CD14-positive monocyte (primary cell): ENCODE data around the gene GCC2. TPM values are rescaled to one million over a fixed set of nuclear protein-coding genes. Genes with fewer than 3 reads are reported as not detected.

Experiments
- DNase-seq, 3 donors: peaks; one replicate each; pipeline ENCODE4 v3.0.0-alpha.2; 2011 to 2022
- H2AFZ ChIP-seq: 2 replicates; pipeline ENCODE4 v1.6.0; 2012; ENCODE audit warnings: mild to moderate bottlenecking, low read depth, low read length, inconsistent platforms; ENCODE audit not compliant: insufficient read depth, poor library complexity, severe bottlenecking
- H3K27ac ChIP-seq, 2 donors: 1 replicate in 1 of 2; 2 replicates in 1 of 2; pipeline ENCODE4 v1.5.1; 2012 to 2013; ENCODE audit warnings: low read length in 2 of 2, control low read depth in 1 of 2, inconsistent platforms in 1 of 2, low read depth in 1 of 2, mild to moderate bottlenecking in 1 of 2
- H3K27me3 ChIP-seq, 2 donors: one replicate each; pipeline versions ENCODE4 v1.6.0 to v1.6.1; 2011 to 2013; ENCODE audit warnings: low read length in 2 of 2; ENCODE audit not compliant: control insufficient read depth in 2 of 2, insufficient read depth in 2 of 2
- H3K36me3 ChIP-seq, 2 donors: replicated peaks in 1 of 2; 1 replicate in 1 of 2; 2 replicates in 1 of 2; pipeline versions ENCODE4 v1.5.1 to v1.6.1; 2012 to 2013; ENCODE audit warnings: low read length in 2 of 2, control low read depth in 1 of 2, inconsistent platforms in 1 of 2, mild to moderate bottlenecking in 1 of 2; ENCODE audit not compliant: insufficient read depth in 2 of 2, control insufficient read depth in 1 of 2
- H3K4me1 ChIP-seq, 2 donors: 1 replicate in 1 of 2; 2 replicates in 1 of 2; pipeline versions ENCODE4 v1.5.1 to v1.6.1; 2012 to 2013; ENCODE audit warnings: low read length in 2 of 2, control low read depth in 1 of 2, inconsistent platforms in 1 of 2, mild to moderate bottlenecking in 1 of 2, moderate library complexity in 1 of 2; ENCODE audit not compliant: insufficient read depth in 2 of 2, control insufficient read depth in 1 of 2
- H3K4me2 ChIP-seq: replicated peaks from 2 replicates; pipeline ENCODE3; 2012; ENCODE audit warnings: low read length, moderate library complexity, mild to moderate bottlenecking; ENCODE audit not compliant: poor library complexity, severe bottlenecking; ENCODE audit errors: extremely low read depth
- H3K4me3 ChIP-seq, 3 experiments: fragments of 200-600 bp in 1 of 3; sonication (generic) in 1 of 3; replicated peaks in 1 of 3; 1 replicate in 2 of 3; 2 replicates in 1 of 3; pipeline ENCODE4 v1.5.1; 2011 to 2013; ENCODE audit warnings: low read length in 3 of 3, mild to moderate bottlenecking in 3 of 3, control low read depth in 2 of 3, low read depth in 2 of 3, inconsistent platforms in 1 of 3, moderate library complexity in 1 of 3
- H3K79me2 ChIP-seq: 2 replicates; pipeline ENCODE4 v1.6.0; 2012; ENCODE audit warnings: mild to moderate bottlenecking, control low read depth, inconsistent platforms, low read length, moderate library complexity; ENCODE audit not compliant: insufficient read depth
- H3K9ac ChIP-seq: 2 replicates; pipeline ENCODE4 v1.6.0; 2017; ENCODE audit warnings: low read length, mild to moderate bottlenecking; ENCODE audit not compliant: insufficient read depth, poor library complexity, severe bottlenecking
- H3K9me3 ChIP-seq, 2 donors: replicated peaks in 1 of 2; 1 replicate in 1 of 2; 2 replicates in 1 of 2; pipeline versions ENCODE4 v1.5.1 to v1.6.1; 2012 to 2013; ENCODE audit warnings: low read length in 2 of 2, control low read depth in 1 of 2; ENCODE audit not compliant: control insufficient read depth in 1 of 2, insufficient read depth in 1 of 2
- H4K20me1 ChIP-seq: 2 replicates; pipeline ENCODE4 v1.6.0; 2012; ENCODE audit warnings: mild to moderate bottlenecking, low read length, control low read depth, moderate library complexity; ENCODE audit not compliant: insufficient read depth
- H3K27ac Mint-ChIP-seq, 7 donors: one replicate each; pipeline ENCODE4 v1.8.0; 2020; ENCODE audit warnings: mild to moderate bottlenecking in 7 of 7, mixed read lengths in 7 of 7, moderate library complexity in 6 of 7, inconsistent platforms in 2 of 7
- H3K27me3 Mint-ChIP-seq, 3 donors: one replicate each; pipeline ENCODE4 v1.8.0; 2021 to 2022; ENCODE audit warnings: low read depth in 3 of 3, mild to moderate bottlenecking in 3 of 3, mixed read lengths in 3 of 3, moderate library complexity in 3 of 3, inconsistent platforms in 1 of 3
- H3K36me3 Mint-ChIP-seq, 2 donors: one replicate each; pipeline ENCODE4 v1.8.0; 2020; ENCODE audit warnings: mixed read lengths in 2 of 2, inconsistent platforms in 1 of 2, mild to moderate bottlenecking in 1 of 2
- H3K4me1 Mint-ChIP-seq: one replicate; pipeline ENCODE4 v1.8.0; 2020; ENCODE audit warnings: mild to moderate bottlenecking, mixed read lengths
- H3K4me3 Mint-ChIP-seq, 2 donors: one replicate each; pipeline ENCODE4 v1.8.0; 2020; ENCODE audit warnings: mild to moderate bottlenecking in 2 of 2, mixed read lengths in 2 of 2, moderate library complexity in 1 of 2
- H3K9me3 Mint-ChIP-seq, 7 donors: one replicate each; pipeline ENCODE4 v1.8.0; 2020 to 2022; ENCODE audit warnings: mixed read lengths in 7 of 7, mild to moderate bottlenecking in 6 of 7, moderate library complexity in 6 of 7, inconsistent platforms in 2 of 7
- WGBS: methylation state at CpG from one replicate; pipeline ENCODE4 v1.1.5; 2013; ENCODE audit warnings: missing lambda C conversion rate; ENCODE audit not compliant: insufficient coverage; 5-methylcytosine and 5-hydroxymethylcytosine counted together
- intact Hi-C, 2 donors: fragments of 100-400 bp; cut with micrococcal nuclease; formaldehyde crosslinking; loops; one replicate each; pipeline versions ENCODE4 v1.15.0 to v1.15.1; 2023
- polyA plus RNA-seq, 3 donors: library from polyadenylated mRNA; depleted of rRNA in 1 of 3; unstranded in 2 of 3; stranded (reverse) in 1 of 3; fragments of 300-500 nt in 2 of 3; fragments of >200 nt in 1 of 3; fragmentation: Illumina TruSeq in 2 of 3; gene quantifications; 1 replicate in 2 of 3; 2 replicates in 1 of 3; pipeline ENCODE4 v1.2.3, GENCODE V29; 2012 to 2021
- TF ChIP-seq, protein P1 (sequence below): fragments of 200-600 bp; IDR thresholded peaks from one replicate; pipeline ENCODE4 v1.8.0; 2022; ENCODE audit warnings: antibody characterized with exemption, mild to moderate bottlenecking

GCC2 gene
- polyA plus RNA-seq, 3 donors, result 6.0 to 13.7 (median 6.6) TPM

DNA sequence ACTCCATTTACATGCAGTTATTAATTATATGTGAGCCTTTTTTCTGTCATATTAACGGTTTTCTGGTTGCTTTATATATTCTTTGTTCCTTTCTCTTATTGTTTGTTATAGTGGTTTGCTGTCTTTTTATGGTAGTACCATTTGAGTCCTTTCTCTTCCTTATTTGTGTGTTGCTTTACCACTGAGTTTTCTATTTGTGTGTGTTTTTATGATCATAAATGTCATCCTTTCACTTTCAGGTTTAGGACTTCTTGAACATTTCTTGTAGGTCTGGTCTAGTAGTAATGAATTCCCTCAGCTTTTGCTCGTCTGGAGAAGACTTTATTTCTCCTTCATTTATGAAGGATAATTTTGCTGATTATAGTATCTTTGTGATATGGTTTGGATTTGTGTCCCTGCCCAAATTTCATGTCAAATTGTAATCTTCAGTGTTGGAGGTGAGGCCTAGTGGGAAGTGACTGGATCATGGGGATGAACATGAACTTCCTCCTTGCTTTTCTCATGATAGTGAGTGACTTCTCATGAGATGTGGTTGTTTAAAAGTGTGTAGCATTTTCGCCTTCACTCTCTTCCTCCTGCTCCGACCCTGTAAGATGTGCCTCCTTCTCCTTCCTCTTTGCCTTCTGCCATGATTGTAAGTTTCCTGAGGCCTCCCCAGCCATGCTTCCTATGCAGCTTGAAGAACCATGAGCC is 11.5 kb downstream of the GCC2 start:
- H3K27ac Mint-ChIP-seq, result peak overlapping the region in 5 of 7 donors; percentile 15 to 79 (median 43)
- WGBS, result no CpG with 5 or more reads among the region's 4 CpGs

DNA sequence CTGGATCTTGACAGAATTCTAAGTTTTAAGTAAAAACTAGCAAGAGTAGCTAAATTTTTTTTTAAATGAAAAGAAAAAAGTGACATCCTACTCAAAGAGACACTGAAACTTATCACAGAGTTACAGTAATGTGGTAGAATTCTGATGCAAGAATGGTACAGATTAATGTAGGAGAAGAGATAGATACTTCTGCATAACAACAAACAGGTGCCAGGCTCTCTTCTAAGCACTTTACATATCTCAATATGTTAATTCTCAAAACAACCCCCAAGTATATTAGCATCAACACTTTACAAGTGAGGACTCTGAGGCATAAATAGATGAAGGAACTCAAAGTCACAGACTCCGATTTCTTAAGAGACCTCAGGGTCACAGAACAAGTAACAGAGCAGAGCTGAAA is 28.1 kb downstream of the GCC2 start:
- no peaks in the 10 kb centered on the region for H3K4me1 ChIP-seq
- no peaks in the 10 kb centered on the region for H3K27me3 ChIP-seq
- no peak overlapping the region for H3K4me3 ChIP-seq
- H3K27ac ChIP-seq, result no peak overlapping the region
- no peak overlapping the region for H3K27ac Mint-ChIP-seq
- no peaks in the 10 kb centered on the region for H3K9me3 ChIP-seq
- no peaks in the 10 kb centered on the region for H3K4me1 Mint-ChIP-seq
- H4K20me1 ChIP-seq, result no peaks in the 10 kb centered on the region
- peaks cover 68 to 89% of the 10 kb centered on the region in 2 donors for H3K36me3 Mint-ChIP-seq
- no peaks in the 10 kb centered on the region for H3K9me3 Mint-ChIP-seq
- H3K9ac ChIP-seq, result no peak overlapping the region
- no peak overlapping the region for H3K4me3 Mint-ChIP-seq
- H3K79me2 ChIP-seq, result no peaks in the 10 kb centered on the region
- no peak for DNase-seq
- WGBS, result no CpG with 5 or more reads among the region's 1 CpG
- H3K36me3 ChIP-seq, result peaks cover 61 to 98% of the 10 kb centered on the region in 2 donors
- H3K4me2 ChIP-seq, result no peak overlapping the region
- peaks cover 0 to 2% (median 1%) of the 10 kb centered on the region in 3 donors for H3K27me3 Mint-ChIP-seq
- no peak overlapping the region for H2AFZ ChIP-seq
- TF ChIP-seq, protein P1, sequence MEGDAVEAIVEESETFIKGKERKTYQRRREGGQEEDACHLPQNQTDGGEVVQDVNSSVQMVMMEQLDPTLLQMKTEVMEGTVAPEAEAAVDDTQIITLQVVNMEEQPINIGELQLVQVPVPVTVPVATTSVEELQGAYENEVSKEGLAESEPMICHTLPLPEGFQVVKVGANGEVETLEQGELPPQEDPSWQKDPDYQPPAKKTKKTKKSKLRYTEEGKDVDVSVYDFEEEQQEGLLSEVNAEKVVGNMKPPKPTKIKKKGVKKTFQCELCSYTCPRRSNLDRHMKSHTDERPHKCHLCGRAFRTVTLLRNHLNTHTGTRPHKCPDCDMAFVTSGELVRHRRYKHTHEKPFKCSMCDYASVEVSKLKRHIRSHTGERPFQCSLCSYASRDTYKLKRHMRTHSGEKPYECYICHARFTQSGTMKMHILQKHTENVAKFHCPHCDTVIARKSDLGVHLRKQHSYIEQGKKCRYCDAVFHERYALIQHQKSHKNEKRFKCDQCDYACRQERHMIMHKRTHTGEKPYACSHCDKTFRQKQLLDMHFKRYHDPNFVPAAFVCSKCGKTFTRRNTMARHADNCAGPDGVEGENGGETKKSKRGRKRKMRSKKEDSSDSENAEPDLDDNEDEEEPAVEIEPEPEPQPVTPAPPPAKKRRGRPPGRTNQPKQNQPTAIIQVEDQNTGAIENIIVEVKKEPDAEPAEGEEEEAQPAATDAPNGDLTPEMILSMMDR, result no peak
- intact Hi-C loops, result no loop called here

More for the DNA sequence above, 11.5 kb downstream of the GCC2 start:
- Mint-ChIP-seq H3K4me3 (no peak overlapping the region), H3K4me1 (peaks cover 5% of the 10 kb centered on the region), H3K27me3 (no peaks in the 10 kb centered on the region), H3K36me3 (peaks cover 78 to 91% of the 10 kb centered on the region in 2 donors), H3K9me3 (peaks cover 21 to 48% (median 35%) of the 10 kb centered on the region in 7 donors)
- no peaks in the 10 kb centered on the region for H3K4me1 ChIP-seq
- H2AFZ ChIP-seq, result no peak overlapping the region
- H3K4me3 ChIP-seq, result no peak overlapping the region
- H3K27me3 ChIP-seq, result no peaks in the 10 kb centered on the region
- H4K20me1 ChIP-seq, result peaks cover 9% of the 10 kb centered on the region
- peaks cover 24 to 25% of the 10 kb centered on the region in 2 donors for H3K9me3 ChIP-seq
- peaks cover 71 to 91% of the 10 kb centered on the region in 2 donors for H3K36me3 ChIP-seq
- TF ChIP-seq, protein P1, result no peak
- peaks cover 32% of the 10 kb centered on the region for H3K79me2 ChIP-seq
- no peak overlapping the region for H3K4me2 ChIP-seq
- no peak overlapping the region for H3K9ac ChIP-seq
- intact Hi-C loops, result no loop called here
- DNase-seq, result no peak
- H3K27ac ChIP-seq, result peak overlapping the region in 1 of 2 donors; percentile 26
